HG03442 (cell line): ENCODE results near the gene HCST.
A peak's percentile ranks its signal among the peaks of the same experiment; 100 is the strongest.
"Not testable (repeated sequence)": the region's sequence is repeated elsewhere in the genome, so short reads cannot be mapped to it uniquely, and the experiment has no call there.

ENCODE experiments used
- ATAC-seq: cut with Tn5 transposase; IDR thresholded peaks from one replicate; pipeline ENCODE4 v1.9.1; 2021; ENCODE audit warnings: mild to moderate bottlenecking, moderate library complexity; ENCODE audit not compliant: unreplicated experiment

HCST gene

GRCh38 chr19:35879068-35879467 lies 23.3 kb upstream of the HCST start:
- no peak for ATAC-seq

- peak; percentile 42 for ATAC-seq
These were observed 22.5 kb upstream of the HCST start for GRCh38 chr19:35879770-35880317.

DNA sequence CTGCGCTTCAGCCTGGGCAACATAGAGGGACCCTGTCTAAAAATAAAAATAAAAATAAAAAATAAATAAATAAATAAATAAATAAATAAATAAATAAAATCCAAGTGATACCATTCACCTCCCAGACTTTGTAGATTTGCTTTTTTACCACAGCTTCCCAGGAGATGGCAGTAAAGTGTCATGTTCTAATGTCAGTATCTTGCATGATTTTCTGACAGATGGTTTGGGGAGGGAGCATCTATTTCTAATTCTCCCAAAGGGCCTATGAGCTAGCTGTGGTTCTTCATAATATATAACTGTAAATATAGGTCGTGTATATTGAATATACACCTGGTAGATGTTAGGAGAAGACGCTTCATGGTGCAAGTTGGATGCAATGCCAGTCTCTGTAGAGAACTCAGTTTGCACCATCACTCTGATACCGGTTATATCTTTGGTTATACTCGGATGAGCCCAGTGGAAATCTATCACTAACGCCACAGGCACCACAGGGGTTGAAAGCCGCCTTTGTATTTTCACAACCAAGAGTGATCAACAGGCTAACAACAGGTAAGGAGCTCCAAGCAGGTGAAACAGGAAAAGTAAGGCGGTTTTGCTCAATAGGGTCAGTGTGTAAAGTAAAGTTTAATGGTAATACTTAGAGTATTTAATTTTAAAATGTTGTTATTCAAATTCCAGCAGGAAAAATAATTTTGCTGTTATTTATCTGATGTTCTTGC lies 20.1 kb upstream of the HCST start:
- ATAC-seq: no peak

- no peak for ATAC-seq
These were observed 18.4 kb upstream of the HCST start for GRCh38 chr19:35883882-35884281.

- ATAC-seq: no peak
These were observed 17.0 kb upstream of the HCST start for GRCh38 chr19:35885225-35885738.

DNA sequence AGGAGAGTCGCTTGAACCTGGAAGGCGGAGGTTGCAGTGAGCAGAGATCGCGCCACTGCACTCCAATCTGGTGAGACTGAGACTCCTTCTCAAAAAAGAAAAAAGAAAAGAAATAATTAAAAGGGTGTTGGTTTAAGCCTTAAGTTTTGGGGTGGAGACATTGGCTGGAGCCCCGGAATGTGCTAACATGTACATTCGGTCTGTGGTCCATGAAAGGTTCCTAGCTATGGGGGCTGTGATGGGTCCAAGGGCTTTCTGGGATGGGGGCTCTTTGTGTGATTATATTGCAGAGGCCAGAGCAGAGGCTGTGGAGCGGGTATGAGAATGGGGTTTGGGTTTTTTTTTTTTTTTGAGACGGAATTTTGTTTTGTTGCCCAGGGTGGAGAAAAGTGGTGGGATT lies 16.4 kb upstream of the HCST start:
- ATAC-seq: no peak

DNA sequence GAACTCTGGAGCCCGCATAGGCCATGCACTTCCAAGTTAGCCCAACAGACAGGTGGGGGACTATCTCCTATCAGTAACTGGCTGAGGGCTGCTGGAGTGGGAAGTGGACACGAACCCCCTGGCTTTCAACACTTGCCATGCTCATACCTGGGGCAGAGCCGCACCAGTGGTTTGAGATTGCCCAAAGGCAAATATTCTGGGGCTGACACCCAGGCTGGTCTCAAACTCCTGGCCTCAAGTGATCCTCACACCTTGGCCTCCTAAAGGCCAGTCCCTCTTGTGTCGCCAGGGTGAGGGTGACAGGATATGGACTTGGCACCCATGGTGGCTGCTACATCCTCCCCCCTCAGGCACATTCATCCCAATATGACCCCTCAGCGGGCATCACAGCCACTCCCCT lies 15.1 kb upstream of the HCST start:
- no peak for ATAC-seq

DNA sequence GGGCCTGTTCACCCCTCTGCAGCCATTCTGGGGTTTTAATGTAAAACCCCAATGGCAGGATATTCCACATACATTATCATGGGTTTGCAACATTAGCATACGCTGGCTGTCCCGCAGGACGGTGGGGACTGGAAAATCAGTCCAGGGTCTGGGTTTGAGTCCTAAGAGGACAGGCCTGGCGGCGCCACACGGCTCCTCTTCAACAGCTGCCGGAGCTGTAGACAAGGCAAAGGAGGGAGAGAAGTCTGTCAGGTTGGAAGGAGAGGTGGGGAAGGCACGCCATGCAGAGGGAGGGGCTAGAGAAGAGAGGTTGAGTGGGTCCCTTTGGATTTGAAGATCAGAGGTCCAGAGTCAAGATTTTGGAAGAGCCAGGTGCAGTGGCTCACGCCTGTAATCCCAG lies 13.9 kb upstream of the HCST start:
- no peak for ATAC-seq

DNA sequence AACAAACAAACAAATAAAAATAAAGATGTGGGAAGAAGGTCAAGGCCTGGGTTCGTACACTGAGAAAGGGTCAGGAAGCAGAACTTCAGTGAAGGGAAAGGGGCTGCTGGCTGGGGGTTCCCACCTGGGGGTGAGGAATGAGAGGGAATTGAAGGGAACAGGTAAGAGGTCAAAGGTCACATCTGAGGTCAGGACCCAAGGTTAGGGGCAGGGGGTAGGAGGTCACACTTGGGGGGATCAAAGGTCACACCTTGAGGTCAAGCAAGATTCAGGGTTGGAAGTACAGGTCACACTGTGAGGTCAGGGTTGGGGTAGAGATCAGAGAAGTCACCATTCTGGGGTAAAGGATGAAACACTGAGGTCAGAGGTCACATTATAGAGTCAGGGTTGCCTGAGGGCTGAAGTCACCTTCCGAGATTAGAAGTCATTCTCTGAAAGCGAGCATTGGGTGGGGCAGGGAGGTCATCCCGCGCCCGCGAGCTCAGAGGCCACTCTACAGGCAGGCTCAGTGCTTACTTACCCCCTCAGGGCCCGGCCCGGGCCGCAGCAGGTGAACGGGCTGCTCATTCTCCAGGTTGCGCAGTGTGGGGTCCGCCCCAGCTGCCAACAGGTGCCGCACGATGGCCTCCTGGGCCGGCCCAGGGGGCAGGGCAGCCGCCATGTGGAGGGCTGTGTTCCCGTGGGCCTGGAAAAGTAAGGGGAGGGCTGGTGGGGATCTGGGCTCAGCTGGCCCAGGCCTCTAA lies 12.8 kb upstream of the HCST start:
- ATAC-seq: no peak

DNA sequence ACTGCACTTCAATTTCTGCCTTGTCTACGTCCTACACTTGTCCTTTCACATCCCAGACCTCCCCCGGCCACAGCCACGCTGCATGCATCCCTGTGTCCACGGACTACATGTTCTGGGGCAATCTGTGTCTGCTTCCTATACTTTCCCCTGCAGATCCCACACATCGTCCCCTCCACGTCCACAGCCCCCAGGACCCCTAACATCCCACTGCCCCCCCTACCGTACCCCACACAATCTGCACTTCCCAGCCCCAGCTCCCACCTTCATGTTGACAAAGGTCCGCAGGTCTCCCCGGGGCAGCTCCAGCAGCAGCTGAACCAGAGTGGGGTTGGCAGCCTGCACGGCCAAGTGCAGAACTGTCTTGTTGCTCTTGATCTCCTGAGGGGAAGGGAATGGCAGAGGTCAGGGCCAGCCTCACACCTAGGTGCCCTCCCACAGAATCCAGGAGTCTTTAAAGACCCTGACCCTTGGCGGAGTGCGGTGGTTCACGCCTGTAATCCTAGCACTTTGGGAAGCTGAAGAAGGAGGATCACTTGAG lies 12.1 kb upstream of the HCST start:
- no peak for ATAC-seq

DNA sequence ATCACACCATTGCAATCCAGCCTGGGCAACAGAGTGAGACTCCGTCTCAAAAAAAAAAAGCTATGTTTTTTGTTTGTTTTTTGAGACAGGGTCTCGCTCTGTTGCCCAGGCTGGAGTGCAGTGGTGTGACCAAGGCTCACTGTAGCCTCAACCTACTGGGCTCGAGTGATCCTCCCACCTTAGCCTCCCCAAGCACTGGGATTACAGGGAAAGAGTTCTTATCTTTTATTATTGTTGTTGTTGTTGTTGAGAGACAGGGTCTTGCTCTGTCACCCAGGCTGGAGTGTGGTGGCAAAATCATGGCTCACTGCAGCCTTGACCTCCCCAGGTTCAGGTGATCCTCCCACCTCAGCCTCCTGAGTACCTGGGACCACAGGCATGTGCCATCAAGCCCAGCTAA lies 10.5 kb upstream of the HCST start:
- ATAC-seq: not testable (repeated sequence)

- ATAC-seq: no peak
These were observed 8.0 kb upstream of the HCST start for GRCh38 chr19:35894342-35894741.

DNA sequence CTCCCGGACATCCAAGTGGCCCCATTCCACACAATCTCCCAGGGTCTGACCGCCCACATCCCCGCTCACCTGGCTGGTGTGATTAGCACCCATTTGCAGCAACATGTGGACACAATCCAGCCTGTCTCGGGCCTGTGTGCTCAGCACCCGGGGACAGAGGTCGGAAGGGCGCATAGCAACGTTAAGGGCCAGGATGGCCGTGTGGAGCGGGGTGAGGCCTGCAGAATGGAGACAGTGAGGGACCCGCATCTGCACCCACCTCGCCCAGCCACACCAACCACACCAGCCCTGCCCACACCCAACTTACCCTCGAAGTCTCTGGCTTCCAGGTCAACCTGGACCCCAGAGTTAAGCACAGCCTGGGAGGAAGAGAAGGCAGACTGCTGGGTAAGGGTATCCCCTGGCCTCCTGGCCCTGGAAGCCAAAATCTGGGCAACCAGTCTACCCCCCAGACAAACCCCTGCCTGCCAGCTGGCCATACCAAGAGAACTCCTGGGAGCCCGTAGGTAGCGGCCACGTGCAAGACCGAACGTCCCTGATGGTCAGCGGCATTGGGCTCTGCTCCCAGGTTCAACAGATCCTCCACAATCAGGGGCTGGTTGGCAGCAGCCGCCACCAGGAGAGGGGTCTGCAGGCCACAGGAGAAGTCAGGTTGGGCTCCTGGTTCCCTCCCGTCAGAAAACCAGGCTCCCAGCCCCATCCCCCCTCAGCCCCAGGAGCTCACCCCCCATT lies 6.3 kb upstream of the HCST start:
- ATAC-seq: no peak

DNA sequence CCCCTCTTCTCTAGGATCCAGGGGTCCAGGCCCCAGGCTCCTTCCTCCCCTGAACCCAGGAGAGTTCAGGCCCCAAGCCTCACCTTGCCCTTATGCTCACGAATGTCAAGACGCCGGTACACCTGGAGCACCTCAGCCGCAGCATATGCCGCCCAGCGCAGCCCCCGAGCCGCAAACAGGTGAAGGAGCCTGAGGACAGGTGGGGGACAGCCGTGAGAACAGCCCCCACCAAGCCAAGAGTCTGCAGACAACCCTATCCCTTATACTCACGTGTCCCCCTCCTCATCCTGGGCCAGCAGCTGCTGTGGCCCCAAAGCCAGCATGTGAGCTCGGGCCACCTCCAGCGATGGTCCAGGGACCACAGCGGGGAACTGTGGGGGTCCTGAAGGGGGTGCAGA lies 5.7 kb upstream of the HCST start:
- no peak for ATAC-seq

- ATAC-seq: no peak
These were observed 4.5 kb upstream of the HCST start for GRCh38 chr19:35897706-35898451.

DNA sequence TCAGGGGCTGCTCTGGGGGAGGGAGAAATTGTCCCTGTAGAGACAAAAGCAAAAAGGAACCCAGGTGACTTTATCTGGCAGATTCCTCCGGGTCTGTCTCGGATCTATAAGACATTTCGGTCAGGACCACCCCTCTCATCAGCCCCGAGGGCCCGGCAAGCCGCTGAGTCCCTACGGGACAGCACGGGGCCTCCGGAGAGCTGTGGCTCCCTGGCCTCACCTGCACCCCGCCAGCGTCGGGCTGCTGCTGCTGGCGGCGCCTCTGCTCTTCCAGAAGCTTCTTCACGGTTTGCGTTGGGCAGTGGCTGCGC lies 3.9 kb upstream of the HCST start:
- ATAC-seq: no peak

DNA sequence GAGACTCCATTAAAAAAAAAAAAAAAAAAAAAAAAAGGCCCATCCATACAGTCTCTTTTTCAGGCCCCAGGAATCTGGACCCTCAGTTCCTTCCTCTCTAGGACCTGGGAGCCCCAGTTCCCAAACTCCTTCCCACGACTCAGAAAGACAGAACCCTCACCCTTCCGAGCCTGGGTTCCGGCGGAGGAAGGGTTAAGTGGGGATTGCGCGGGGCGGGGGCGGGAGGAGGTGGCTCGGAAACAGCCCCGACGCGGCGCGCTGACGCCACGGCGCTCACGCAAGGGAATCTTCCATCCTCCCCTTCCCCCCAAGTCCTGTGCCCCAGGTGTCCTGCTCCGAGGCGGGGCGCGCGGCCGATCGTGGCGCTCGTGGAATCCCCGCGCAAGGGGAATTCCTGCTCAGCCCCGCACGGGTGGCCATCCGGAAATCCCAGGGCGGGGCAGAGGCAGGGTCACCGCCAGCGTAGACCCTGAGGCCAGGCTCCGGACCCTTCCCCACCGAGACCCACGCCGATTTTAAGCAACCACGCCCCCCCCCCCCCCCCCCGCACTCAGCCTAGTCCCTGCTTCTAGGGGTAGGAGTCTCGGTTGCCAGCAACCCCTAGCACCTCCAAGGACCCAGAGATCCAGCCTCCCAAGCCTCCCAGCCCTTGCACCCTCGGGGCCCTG lies 2.6 kb upstream of the HCST start:
- peak; percentile 43 for ATAC-seq

- ATAC-seq: no peak
These were observed 1.2 kb upstream of the HCST start for GRCh38 chr19:35901055-35901644.

GRCh38 chr19:35902870-35903475 lies 644 bp downstream of the HCST start:
- no peak for ATAC-seq
